Right atrium auricular region (tissue), 2 donors: Measurements from ENCODE around the gene YRDC. TPM values are rescaled to one million over a fixed set of nuclear protein-coding genes. Genes with fewer than 3 reads are reported as not detected.

Experiments used
- DNase-seq: peaks from one replicate; pipeline ENCODE4 v3.0.0-alpha.2; 2019; ENCODE audit warnings: low spot score
- H3K27ac ChIP-seq, 2 donors: fragments of 200-600 bp; sonication (generic); 1 replicate in 1 of 2; 2 replicates in 1 of 2; pipeline ENCODE4 v1.5.1; 2016 to 2019
- H3K27me3 ChIP-seq, 2 donors: fragments of 200-600 bp; sonication (generic); one replicate each; pipeline versions ENCODE4 v1.5.1 to v1.6.0; 2017 to 2019
- H3K36me3 ChIP-seq: fragments of 200-600 bp; sonication (generic); one replicate; pipeline ENCODE4 v1.5.1; 2016
- H3K4me1 ChIP-seq, 2 donors: fragments of 200-600 bp; sonication (generic); one replicate each; pipeline versions ENCODE4 v1.5.1 to v1.6.0; 2017 to 2019
- H3K4me3 ChIP-seq, 2 donors: fragments of 200-600 bp; sonication (generic); 1 replicate in 1 of 2; 2 replicates in 1 of 2; pipeline ENCODE4 v1.5.1; 2017 to 2019; ENCODE audit warnings: mild to moderate bottlenecking in 1 of 2, moderate library complexity in 1 of 2
- H3K9me3 ChIP-seq, 2 donors: fragments of 200-600 bp; sonication (generic); one replicate each; pipeline ENCODE4 v1.5.1; 2019
- CTCF ChIP-seq, 2 donors: fragments of 200-600 bp; sonication (generic); IDR thresholded peaks; one replicate each; pipeline ENCODE4 v1.5.1; 2019; ENCODE audit warnings: antibody characterized with exemption in 2 of 2
- total RNA-seq, 2 donors: library from RNA; depleted of rRNA; stranded (reverse); fragments of >200 nt; gene quantifications; one replicate each; pipeline ENCODE4 v1.1.0, GENCODE V29; 2016

YRDC gene
- total RNA-seq, 2 donors from 2014 or later, result 6.1 to 8.6 TPM

GRCh38 chr1:37795340-37796125, 12.5 kb downstream of the YRDC start:
- DNase-seq, result no peak
- no peak for TF ChIP-seq CTCF (IDR thresholded peaks at IDR 0.05)
- Histone ChIP-seq H3K9me3 (no peaks in the 10 kb centered on the region), H3K27me3 (no peaks in the 10 kb centered on the region), H3K27ac (no peak overlapping the region), H3K4me3 (no peak overlapping the region), H3K36me3 (no peaks in the 10 kb centered on the region), H3K4me1 (peaks cover 0 to 17% of the 10 kb centered on the region in 2 donors)

GRCh38 chr1:37794372-37795339, 13.4 kb downstream of the YRDC start:
- Histone ChIP-seq H3K27me3 (no peaks in the 10 kb centered on the region), H3K4me3 (peak overlapping the region; percentile 11 to 57), H3K9me3 (no peaks in the 10 kb centered on the region), H3K36me3 (no peaks in the 10 kb centered on the region), H3K27ac (no peak overlapping the region), H3K4me1 (peaks cover 0 to 17% of the 10 kb centered on the region in 2 donors)
- no peak for DNase-seq
- TF ChIP-seq CTCF (IDR thresholded peaks at IDR 0.05), result no peak

GRCh38 chr1:37793773-37794371, 14.1 kb downstream of the YRDC start, which contains the start of gene MANEAL:
TSS of gene MANEAL (plus strand) at chr1:37793847. CDS start at chr1:37794183, 336 bp downstream.
- H3K4me1 ChIP-seq, result peaks cover 0 to 17% of the 10 kb centered on the region in 2 donors
- no peak for TF ChIP-seq CTCF (IDR thresholded peaks at IDR 0.05)
- H3K4me3 ChIP-seq, result peak within 1 kb of the TSS; percentile 44 to 57
- H3K36me3 ChIP-seq, result no peaks in the 10 kb centered on the region
- no peak for DNase-seq
- no peaks in the 10 kb centered on the region for H3K27me3 ChIP-seq
- no peaks in the 10 kb centered on the region for H3K9me3 ChIP-seq
- no peak within 1 kb of the TSS for H3K27ac ChIP-seq

- no peaks in the 10 kb centered on the region for H3K9me3 ChIP-seq
- H3K27me3 ChIP-seq, result no peaks in the 10 kb centered on the region
- no peak for TF ChIP-seq CTCF (IDR thresholded peaks at IDR 0.05)
- DNase-seq, result no peak
- peak overlapping the region; percentile 44 to 57 for H3K4me3 ChIP-seq
- no peaks in the 10 kb centered on the region for H3K36me3 ChIP-seq
- peaks cover 0 to 17% of the 10 kb centered on the region in 2 donors for H3K4me1 ChIP-seq
- H3K27ac ChIP-seq, result no peak overlapping the region
These were observed 14.9 kb downstream of the YRDC start for GRCh38 chr1:37792943-37793686.

GRCh38 chr1:37782491-37782890, 25.5 kb downstream of the YRDC start:
- no peak for DNase-seq
- H3K27ac ChIP-seq, result no peak overlapping the region
- H3K36me3 ChIP-seq, result no peaks in the 10 kb centered on the region
- H3K4me1 ChIP-seq, result no peaks in the 10 kb centered on the region
- no peaks in the 10 kb centered on the region for H3K9me3 ChIP-seq
- H3K27me3 ChIP-seq, result no peaks in the 10 kb centered on the region
- H3K4me3 ChIP-seq, result no peak overlapping the region
- no peak for TF ChIP-seq CTCF (IDR thresholded peaks at IDR 0.05)
